Activated CD8-positive, alpha-beta memory T cell treated with anti-CD3 and anti-CD28 coated beads for 36 hours (primary cell): ENCODE results near the gene C19orf81. TPM values are rescaled to one million over a fixed set of nuclear protein-coding genes. Genes with fewer than 3 reads are reported as not detected.

Source experiments
- CTCF ChIA-PET: fragments of 350-600 bp; sonication (Branson Sonifier 250); formaldehyde crosslinking; loops from one replicate; lab custom pipeline; 2021; ENCODE audit warnings: antibody characterized with exemption; lab: Charles Lee
- POLR2A ChIA-PET: fragments of 350-600 bp; sonication (Branson Sonifier 250); formaldehyde crosslinking; loops from one replicate; lab custom pipeline; 2021; ENCODE audit warnings: antibody characterized with exemption; lab: Charles Lee
- total RNA-seq, 2 experiments: library from RNA; stranded (reverse); gene quantifications; one replicate each; pipeline ENCODE4 v1.2.3, GENCODE V29; 2021

The C19orf81 gene
- total RNA-seq, 2 experiments from 2014 or later, result 0.44 to 0.67 TPM

DNA sequence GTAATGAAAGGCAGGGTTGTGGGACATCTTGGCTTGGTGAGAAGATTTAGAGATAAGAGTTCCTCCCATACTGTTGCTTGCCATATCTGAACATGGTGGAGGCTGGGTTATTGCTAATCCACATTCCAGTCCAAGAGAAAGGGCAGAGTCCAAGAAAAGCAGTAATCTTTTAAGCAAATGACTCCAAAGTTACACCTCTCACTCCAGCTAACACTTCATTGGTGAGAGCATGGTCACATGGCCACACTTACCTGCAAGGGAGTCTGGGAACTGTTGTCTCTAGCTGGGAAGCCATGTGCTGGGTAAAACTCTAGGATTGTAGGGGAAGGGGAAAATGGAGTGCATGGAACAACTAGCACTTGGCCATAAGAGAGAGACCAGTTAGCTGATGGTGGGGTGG, 5.6 kb downstream of the C19orf81 start:
- CTCF ChIA-PET, result no interaction called here
- POLR2A ChIA-PET, result no interaction called here

DNA sequence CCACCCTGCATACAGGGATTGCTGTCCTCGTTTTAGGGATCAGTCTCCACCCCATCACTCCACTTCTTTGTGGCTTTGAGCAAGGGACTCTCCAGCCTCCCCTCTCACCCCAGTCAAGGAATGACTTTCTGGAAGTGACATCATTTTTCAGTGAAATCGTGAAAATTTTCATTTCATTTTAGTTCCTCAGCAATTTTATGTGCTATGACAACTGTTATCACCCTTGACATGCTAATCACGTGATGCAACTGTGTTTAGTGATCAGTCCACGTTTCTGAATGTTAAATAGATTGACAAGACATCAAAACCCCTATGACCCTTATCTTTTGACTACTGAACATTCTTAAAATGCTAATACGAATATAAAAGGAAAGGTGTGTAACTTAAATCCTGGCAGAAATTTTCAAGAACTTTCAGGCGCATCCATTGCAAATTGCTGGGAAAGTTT, 8.0 kb downstream of the C19orf81 start:
- ChIA-PET CTCF (no interaction called here), POLR2A (no interaction called here)

DNA sequence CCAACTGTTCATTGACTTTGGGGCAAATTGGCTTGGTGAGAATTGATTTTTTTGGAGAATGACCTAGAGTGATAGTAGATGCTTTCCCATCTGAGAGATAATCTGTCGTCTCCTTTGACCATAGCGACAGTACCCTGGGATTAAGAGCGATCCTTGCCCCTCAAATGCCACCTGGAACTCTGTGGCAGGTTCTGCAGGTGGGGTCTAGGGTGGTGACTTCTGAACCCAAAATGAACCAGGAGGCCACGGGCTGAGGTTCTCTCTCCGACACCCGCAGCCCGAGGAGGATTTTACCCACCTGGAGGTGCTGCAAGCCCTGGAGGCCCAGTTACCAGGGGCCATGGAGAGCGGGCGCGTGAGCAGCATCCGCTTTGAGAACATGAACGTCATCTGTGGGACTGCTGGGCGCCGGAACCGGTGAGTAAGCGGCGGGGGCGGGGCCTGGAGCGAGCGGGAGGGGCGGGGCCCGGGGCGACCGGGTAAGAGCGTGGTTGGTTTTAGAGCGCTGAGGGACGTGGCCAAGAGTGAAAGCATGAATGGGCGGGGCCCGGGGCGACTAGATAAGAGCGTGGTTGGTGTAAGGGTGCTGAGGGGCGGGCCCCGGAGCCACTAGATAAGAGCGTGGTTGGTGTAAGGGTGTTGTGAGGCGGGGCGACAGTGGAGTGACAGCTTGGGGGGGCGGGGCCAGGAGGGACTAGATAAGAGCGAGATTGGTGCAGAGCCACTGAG, 8.6 kb downstream of the C19orf81 start:
- ChIA-PET CTCF (no interaction called here), POLR2A (no interaction called here)

DNA sequence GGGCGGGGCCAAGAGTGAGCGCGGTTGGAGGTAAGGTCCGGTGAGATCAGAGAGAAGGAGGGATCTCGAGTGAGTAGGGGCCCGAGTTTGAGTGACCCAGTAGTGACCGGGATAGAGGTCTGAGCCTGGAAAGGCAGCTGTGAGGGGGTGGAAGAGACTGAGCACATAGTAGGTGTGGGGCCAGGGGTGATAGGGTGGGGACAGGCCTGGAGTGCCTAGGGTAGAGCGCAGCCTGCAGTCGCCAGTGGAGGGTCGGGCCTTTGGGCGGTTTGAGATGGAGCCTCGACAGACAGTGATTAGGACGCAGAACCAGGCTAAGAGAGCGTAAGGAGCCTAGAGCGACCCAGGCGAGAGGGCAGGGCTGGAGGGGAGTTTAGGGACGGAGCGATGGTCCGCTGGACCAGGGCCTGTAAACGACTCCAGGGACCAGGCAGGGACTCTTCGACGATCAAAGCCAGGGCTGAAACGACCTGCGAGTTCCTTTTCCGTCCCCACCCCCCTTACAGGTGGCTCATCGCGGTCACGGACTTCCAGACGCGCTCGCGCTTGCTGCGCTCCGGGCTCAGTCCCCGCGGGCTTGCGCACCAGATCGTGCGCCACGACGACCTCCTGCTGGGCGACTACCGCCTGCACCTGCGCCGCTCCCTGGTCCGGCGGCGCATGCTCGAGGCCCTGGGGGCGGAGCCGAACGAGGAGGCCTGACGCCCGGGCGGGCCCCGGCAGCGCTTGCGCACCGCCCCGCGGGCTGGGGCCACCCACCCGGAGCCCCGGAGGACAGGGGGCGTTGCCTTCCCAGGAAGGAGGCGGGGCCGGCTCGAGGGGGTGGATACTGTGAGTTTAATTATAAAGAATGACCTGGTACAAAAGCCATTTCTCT, 9.4 kb downstream of the C19orf81 start:
- POLR2A ChIA-PET, result no interaction called here

DNA sequence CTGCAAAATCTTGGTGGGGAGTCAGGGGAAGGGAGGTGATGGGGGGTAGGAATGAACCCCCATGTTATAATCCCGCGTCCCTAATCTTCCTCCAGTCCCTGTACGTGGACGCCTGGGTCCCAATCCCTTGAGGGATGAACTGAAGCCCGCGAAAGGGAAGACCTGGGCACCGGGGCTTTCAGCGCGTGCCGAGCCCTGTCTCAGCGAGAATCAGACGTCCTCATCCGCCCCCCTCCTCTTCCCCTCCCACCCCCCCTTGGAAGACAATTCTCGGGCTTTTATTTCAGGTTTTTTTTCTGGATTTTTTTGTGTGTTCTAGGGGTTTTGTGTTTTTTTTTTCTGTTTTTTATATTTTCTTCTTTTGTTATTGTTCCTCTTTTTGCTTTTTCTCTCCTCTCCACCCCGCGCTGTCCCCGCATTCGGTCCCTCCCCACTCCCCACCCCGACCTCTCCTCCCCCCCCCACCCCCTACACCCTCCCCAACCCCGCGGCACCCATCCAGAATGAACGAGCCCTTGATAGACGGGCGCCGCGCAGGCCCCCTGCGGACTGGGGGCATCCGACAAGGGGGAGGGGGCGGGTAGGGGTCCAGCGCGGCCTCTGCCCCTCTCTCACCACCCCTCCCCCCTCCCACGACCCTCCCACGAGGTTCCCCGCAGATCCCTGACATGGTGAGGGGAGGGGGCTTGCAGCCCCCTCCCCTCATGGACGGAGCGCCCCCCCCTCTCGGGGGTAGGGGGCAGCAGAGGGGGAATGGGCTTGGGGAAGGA, 10.3 kb downstream of the C19orf81 start:
- ChIA-PET POLR2A (no interaction called here), CTCF (no interaction called here)

More for the DNA sequence above, 9.4 kb downstream of the C19orf81 start:
- CTCF ChIA-PET, result no interaction called here

DNA sequence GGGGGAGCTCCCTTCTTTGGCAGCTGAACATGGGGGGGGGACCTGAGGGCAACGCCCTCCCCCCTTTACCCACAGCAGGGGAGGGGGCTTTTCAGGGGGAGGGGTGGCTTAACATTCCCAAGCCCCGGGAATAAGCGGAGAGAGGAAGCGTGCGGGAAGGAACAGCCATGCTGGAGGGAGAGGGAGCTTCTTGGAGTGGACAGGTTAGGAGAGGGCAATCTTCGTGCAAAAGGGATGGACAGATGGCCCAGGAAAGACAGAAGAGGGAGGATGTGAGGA, 10.8 kb downstream of the C19orf81 start:
- CTCF ChIA-PET, result no interaction called here
- POLR2A ChIA-PET, result interaction anchor here (0.6 kb wide), 1 partner anchor 43 kb away, joined by 3 read pairs; no protein-coding TSS in a partner anchor

DNA sequence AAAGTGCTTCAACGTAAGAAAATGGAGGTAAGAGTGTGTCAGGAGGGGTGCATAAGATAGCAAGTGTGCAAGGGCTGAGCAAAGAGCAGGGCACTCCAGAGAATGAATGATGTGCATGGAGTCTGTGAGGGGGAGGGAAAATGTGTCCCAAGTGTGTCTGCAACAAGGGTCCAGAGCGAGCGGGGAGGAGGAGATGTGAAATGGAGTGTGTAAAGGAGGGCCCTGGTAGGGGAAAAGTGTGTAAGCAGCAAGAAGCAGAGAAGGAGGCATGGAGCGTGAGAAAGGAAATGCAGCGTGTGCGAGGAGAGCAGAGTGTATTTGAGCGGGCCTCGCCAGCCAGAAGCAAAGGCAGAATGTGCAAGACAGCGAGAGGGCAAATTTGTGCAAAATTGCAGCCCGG, 11.8 kb downstream of the C19orf81 start:
- CTCF ChIA-PET, result no interaction called here
- POLR2A ChIA-PET, result no interaction called here

DNA sequence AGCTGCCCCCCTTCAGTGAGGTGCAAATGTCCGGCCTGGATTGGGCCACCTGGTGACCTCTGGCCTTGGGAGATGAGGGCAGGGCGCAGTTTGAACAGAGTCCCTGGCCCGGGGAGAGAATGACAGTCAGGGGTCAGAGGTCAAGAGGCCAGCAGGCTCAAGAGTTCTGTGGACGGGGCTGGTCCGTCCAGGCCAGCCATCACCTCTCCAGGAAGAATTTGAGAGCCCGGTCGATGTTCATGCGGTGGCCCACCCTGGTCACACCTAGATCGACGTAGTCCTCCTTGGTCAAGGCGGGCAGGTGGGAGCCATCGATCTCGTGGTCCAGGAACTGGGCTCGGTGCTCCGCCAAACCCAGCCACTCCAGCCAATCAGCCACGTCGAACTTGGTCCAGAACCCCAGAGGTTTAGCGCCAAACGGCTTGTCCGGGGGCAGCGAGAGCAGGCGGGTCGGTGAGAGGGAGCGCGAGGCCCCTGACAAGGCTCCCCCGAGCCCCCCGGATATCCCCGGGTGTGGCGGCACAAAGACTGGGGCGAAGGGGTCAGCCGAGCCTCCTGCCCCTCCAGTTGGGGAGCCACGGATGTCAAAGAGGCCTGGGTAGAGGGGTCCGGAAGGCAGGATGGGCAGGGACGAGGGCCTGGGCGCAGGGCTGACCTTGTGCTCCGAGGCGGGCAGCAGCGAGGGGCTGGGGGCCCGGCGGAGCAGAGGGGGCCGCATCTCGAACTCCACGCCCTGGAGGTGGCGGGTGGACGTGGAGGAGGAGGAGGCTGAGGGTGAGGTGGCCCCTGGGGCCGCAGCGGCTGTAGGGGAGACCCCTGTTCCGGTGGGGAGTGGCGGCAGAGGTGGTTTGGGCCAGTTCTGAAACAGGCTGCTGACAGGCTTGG, 12.8 kb downstream of the C19orf81 start:
- POLR2A ChIA-PET, result no interaction called here
- CTCF ChIA-PET, result no interaction called here

DNA sequence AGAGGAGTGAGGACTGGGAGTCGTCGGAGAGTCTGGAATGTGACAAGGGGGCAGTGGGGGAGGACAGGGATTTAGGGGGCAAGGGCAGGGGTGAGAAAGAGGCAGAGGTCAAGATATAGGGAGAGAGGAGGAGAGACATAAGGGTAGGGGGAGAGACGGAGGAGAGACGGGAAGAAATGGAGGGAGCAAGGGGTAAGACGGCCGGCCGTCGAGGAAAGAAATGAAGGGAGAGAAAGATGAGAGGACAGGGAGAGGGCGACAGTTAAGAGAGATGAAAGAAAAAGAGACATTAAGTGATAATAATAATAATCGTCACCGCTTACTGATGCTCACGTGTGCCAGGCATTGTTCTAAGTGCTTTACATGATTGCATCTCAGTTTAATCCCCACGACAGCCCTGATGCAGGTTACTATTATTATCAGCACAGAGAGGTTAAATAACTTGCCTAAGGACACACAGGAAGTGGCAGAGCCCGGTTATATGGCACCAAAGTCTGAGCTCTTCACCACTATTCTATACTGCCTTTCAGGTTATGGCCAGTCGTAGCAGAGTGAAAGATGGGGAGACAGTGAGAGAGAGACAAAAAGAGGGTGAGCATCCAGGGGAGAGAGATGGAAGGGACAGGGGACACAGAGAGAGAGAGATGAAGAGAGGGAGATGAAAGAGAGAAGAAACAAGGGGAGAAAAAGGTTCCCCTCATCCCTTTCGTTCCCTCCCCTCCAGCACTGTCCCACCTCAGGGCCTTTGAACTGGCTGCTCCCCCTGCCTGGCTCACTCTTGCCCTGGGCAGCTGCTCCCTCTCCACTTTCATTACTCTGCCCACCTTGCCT, 13.6 kb downstream of the C19orf81 start:
- ChIA-PET CTCF (no interaction called here), POLR2A (no interaction called here)

DNA sequence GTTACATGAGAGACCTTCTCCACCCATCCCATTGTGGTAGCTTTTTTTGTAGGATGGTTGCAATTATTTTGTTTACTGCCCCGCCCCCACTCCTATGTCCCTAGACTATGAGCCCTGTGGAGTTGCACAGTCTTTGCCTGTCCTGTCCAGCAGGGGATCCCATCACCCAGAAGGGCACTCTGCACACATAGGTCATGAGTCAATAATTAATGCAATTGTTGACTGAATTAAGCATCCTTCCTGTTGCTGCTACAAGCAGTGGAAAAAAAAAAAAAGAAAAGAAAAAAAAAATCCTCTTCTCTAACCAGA, 14.2 kb downstream of the C19orf81 start:
- ChIA-PET CTCF (no interaction called here), POLR2A (no interaction called here)

DNA sequence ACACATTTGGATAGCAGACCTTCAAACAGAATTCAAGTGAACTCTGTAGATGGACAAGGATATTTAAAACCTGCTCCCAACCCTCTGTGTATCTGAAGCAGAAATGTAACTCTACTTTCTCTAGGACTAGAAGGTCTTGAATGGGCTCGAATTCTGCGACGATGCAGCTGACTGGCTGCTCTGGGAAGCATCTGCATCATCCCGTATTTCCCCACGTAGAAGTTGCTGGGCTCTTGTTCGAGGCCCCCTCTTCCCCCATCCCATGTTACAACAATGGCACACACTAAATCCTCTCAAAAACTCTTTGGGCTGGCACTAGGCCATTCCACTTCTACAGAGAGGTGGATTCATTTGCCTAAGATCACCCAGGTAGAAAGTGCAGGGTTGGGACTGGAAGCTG, 15.0 kb downstream of the C19orf81 start:
- POLR2A ChIA-PET, result no interaction called here
- CTCF ChIA-PET, result no interaction called here

DNA sequence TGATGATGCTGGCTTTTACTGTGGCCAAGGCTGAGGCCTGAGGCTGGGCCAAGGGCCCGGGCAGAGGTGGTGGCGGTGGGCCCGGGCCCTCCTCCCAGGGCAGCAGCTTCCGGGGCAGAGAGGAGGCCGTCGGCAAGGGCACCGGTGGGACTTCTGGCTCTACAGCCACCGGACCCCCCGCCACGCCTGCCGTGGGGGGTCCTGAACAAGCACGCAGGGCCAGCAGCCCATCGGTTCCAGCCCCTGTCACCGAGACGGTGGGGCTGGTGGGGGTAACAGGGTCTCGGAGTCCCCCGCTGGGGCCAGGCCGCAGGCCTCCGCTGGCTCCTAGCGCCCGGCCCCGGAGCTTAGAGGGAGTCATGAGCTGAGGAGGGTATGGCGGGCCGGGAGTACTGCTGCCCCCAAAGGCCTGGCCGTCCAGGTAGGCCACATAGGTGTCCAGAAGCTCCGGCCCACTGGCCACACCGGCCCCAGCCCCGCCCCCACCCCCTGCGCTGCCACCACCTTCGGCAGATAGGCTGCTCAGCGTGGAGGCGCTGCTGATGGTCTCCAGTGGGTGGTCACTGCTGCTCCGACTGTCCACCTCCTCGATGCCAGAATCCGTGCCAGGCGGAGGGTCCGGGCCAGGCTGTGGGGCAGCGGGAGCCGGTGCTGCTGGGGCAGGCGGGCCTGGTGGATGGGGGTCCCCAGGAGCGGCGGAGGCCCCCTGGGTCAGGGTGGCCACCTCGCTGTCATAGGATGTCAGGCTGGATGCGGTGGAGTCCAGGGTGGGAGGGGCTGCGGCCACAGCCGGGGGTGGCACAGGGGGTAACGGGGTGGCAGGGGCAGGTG, 17.3 kb downstream of the C19orf81 start:
- POLR2A ChIA-PET, result interaction anchor here (0.6 kb wide), 2 partner anchors 59 to 165 kb away, joined by 5 to 6 read pairs; no protein-coding TSS in a partner anchor
- CTCF ChIA-PET, result interaction anchor here (0.6 to 0.9 kb wide), 2 partner anchors 117 to 704 kb away, joined by 3 to 4 read pairs; no protein-coding TSS in a partner anchor

DNA sequence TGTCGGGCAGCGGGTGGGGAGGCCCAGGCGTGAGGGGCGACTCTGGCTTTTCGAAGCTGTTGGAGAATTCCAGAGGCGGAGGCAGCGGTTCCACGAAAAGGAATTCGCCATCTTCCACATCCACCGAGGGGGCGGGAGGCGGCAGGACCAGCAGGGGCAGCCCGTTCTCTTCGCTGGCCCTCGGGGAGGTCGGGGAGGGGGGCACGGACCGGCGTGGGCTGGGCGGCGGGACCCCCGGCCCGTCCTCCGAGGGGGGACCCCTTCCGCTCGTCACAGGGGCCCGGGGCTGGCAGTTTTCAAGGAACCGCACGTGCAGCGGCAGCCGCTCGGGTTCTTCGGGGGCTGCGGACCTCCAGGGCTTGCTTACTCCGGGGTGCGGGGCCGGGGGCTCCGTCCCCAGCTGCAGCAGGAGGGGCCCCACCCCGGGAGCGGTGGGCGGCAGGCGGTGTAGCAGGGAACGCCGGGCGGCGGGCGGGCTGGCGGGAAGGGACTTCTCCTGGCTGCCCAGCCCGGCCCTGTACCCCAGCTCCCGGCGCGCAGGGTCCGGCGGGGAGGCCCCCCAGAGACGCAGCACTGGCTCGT, 18.0 kb downstream of the C19orf81 start:
- ChIA-PET CTCF (no interaction called here), POLR2A (no interaction called here)

DNA sequence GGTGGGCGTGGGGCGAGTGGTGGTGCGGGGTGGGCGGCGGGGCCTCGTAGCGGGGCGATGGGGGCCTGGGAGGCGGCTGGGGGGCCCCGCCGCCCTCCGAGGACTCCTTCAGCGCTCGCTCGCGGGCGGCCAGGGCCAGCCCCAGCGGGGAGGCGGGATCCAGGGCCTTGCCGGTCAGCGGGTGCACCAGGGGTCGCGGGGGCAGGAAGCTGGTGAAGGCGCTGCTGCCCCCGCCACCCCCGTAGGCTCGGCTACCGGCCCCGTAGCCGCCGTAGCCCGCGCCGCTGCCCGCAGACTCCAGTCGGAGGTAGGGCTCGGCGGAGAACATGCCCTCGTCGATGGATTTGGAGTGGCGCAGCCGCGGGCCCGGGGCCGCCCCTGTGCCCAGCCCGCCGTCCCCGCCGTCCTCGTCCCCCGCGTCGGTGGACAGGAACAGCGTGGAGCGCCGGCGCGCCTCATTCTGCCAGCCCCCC, 18.6 kb downstream of the C19orf81 start:
- ChIA-PET POLR2A (no interaction called here), CTCF (no interaction called here)

DNA sequence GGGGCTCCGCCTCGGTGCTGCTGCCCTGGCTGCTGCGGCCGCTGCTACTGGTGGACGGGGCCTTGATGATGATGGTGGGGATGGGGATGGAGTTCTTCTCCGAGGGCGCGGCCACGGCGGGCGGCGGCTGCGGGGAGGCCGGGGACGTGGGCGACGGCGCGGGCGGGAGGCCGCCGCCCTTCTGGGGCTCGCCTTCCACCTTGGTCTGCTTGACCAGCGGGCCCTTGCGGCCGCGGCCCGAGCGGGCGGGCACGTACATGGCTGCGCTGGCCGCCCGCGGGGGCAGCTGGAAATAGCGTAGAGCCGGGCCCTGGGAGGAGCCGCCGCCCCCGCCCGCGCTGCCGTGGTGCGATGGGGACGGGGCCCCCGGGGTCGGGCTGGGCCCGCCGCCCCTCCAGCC, 19.2 kb downstream of the C19orf81 start:
- ChIA-PET POLR2A (no interaction called here), CTCF (no interaction called here)

DNA sequence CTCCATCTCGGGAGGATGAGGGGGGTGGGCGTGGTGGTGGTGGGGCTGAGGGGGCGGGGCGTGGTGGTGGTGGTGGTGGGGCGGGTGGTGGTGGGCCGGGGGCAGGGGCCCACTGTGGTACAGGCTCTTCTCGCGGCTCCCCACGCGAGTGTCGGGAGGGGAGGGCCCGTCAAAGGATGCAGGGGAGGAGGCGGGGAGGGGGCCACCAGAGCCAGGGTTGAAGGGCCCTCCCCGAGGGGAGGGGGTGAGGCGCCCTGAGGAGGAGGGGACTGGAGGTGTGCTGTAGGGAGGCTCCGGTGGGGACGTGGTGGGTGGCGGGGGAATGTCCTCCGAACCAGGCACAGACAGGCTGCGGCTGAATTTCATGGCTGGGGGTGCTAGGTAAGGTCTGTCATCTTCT, 19.6 kb downstream of the C19orf81 start:
- ChIA-PET CTCF (no interaction called here), POLR2A (no interaction called here)
